IPS DF 4.7 (cell line): ENCODE data around the gene RIMKLB.
"Not testable (repeated sequence)": the region's sequence is repeated elsewhere in the genome, so short reads cannot be mapped to it uniquely, and the experiment has no call there.

ENCODE experiments used
- DNase-seq: peaks from one replicate; pipeline ENCODE4 v3.0.0-alpha.2; 2013; ENCODE audit warnings: low spot score; ENCODE audit errors: extremely low read depth

RIMKLB gene

DNA sequence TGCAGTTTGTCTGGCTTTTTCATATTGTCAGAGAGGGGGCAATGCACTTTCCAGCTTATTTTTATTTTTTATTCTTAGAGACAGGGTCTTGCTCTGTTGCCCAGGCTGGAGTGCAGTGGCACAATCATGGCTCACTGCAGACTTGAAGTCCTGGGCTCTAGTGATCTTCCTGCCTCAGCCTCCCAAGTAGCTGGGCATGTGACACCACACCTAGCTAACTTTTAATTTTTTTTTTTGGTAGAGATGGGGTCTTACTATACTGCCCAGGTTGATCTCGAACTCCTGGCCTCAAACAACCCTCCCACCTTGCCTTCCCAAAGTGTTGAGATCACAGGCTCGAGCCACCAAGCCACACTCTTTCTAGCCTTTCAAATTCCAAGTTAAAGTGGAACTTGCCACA, 120.7 kb downstream of the RIMKLB start:
- DNase-seq: no peak

DNA sequence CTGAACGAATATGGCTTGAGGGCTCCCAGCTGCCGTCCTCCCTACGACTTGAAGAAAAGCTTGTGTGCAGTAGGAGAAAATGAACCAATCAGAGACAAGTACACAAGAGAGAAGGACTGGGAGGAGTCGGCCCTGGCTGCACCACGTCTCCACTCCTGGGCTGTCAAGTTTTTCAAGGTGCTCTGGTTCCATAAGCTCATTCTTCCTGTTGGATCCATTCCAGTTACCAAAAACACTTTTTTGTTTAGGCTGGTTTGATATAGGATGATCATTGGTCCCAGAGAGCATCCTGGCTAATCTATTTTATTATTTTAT, 121.8 kb downstream of the RIMKLB start:
- no peak for DNase-seq

DNA sequence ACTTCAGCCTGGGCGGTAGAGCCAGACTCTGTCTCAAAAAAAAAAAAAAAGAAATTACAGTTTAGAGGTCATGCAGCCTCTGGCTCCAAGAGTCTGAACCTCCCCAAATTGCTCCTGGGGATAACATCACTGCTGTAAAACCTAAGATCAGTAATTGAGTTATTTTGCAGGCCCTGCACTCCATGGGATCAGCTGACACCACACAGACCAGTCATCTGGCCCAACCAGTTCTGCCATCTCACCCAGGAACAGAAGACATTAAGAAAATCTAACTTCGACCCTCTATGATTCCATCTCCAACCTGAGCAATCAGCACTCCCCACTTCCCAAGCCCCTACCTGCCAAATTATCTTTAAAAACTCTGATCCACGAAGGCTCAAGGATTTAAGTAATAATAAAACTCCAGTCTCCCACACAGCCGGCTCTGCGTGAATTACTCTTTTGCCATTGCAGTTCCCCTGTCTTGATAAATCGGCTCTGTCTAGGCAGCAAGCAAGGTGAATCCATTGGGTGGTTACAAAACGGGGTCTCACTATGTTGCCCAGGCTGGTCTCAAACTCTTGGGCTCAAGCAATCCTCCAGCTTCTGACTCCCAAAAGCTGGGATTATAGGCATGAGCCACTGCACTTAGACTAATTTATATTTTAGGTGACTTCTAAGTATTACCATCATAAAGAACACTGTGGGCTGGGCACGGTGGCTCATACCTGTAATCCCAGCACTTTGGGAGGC, 123.1 kb downstream of the RIMKLB start:
- not testable (repeated sequence) for DNase-seq

GRCh38 chr12:8821591-8821990, 123.8 kb downstream of the RIMKLB start:
- no peak for DNase-seq

DNA sequence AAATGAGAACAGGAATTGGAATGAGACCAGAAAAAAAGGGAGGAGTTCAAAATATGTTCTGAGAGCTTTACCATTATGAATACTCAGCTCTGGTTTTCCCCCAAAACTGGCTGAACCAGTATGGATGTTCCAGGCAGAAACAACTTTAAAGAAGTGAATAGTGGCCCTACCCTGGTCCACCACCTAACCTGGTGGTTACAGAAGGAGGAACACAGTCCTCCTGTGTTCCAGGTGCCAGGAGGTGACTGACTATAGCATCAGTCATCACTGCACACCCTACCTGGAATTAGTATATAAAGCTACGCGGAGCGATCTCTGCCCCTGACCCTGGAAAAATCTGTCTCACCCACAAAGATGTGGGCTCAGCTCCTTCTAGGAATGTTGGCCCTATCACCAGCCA, 124.5 kb downstream of the RIMKLB start, which contains the start of gene A2ML1:
TSS of gene A2ML1 (plus strand) at position 324 of the 400 bp plus-strand sequence. CDS start at position 355, 31 bp downstream.
- no peak for DNase-seq

DNA sequence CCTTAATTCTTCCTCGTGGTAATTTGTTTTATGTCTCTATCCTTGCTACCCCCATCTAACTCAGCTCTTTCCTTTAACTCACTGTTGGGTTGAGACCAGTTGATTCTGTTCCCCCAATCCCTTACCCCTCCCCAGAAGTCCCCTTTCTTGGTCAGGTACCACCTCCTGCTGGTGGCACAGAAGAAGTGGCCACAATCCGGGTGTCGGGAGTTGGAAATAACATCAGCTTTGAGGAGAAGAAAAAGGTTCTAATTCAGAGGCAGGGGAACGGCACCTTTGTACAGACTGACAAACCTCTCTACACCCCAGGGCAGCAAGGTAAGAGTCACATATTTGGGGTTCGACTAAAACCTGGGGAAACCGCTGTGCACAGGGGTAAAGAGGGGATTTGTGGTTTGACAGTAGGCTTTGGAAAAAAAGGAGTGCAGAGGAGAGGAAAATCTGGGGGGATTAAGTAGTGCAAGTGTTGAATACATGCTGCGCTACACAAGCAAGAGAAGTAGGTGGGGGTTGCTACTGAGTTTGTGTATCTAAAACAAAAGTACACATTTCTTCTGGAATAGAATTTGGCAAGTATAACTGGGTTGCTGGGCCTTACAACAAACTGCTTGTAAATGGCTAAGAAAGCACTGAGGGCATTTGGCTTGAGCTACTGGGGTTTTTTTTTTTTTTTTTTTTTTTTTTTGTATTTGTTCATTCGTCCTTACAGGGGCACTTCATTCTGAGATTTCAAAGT, 125.9 kb downstream of the RIMKLB start:
- peak; percentile 91 for DNase-seq

- DNase-seq: no peak
These were observed 129.9 kb downstream of the RIMKLB start for GRCh38 chr12:8827551-8828256.

DNA sequence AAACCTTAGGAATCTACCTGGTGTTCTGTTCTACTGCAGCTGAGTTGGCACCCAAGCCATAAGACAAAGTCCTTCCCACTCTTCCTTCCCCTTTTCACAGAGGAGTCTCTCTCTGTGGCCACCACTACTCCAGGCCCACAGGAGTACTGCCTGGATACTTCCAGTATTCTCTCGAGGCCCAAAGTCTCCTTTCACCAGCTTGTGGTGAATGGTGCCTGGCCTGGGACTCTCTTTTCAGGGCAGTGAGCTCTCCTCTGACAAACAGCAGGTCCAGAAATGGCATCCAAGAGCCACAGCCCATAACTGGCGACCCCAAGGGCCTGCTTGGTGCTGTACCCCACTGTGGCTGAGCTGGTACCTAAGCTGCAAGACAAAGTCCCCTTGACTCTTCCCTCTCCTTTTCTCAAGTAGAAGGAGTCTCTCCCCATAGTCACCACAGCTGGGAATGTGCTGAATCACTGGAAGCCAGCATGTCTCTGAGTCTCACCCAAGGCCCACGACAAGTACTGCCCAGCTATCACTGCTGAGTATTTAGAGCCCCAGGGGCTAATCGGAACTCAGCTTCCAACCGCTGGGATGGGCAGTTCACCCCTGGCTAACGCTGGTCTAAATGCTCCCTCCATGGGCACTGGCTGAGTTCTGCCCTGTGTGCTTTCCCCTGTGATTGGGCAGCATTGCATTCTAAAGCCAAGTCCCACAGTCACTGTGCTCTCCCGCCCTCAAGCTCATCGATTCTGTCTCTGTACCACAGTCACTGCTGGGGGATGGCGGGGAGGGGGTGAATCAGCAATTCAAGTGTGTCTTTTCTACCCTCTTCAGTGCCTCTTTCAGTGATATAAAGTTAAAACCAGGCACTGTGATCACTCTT, 130.7 kb downstream of the RIMKLB start:
- DNase-seq: no peak

GRCh38 chr12:8829125-8829518, 131.3 kb downstream of the RIMKLB start:
- no peak for DNase-seq

GRCh38 chr12:8829621-8830020, 131.8 kb downstream of the RIMKLB start:
- DNase-seq: no peak

DNA sequence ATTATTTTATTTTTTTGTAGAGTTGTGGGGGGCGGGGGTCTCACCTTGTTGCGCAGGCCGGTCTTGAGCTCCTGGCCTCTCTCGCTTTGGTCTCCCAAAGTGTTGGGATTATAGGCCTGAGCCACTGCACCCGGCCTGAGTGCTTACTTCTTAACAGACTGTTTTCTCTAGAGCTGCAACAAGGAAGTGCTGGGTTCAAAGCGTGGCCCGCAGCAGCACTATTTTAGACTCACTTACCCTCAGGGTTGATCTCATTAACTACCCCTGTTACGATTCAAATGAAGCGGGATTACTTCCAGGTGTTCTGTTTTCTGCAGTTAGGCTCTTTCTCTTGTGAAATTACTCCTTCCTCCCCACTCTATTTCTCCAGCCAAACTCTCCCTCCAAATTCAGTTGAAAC, 133.3 kb downstream of the RIMKLB start:
- no peak for DNase-seq

GRCh38 chr12:8832500-8832899, 134.7 kb downstream of the RIMKLB start:
- DNase-seq: no peak
